HEK293T (cell line): ENCODE measurements around the gene YARS1.

Experiments used
- CTCF ChIA-PET: fragments of 350-600 bp; formaldehyde crosslinking; extraction: SDS; loops from one replicate; lab custom pipeline; 2021; ENCODE audit warnings: antibody characterized with exemption, inconsistent platforms; lab: Yijun Ruan, JAX
- POLR2A ChIA-PET: fragments of 350-600 bp; formaldehyde crosslinking; extraction: SDS; loops from one replicate; lab custom pipeline; 2020; ENCODE audit warnings: antibody characterized with exemption, inconsistent platforms; lab: Yijun Ruan, JAX
- DNase-seq: peaks from one replicate; pipeline ENCODE4 v3.0.0; 2012; ENCODE audit warnings: mixed read lengths; ENCODE audit errors: extremely low spot score
- ARNT ChIP-seq: fragments of 450-650 bp; IDR thresholded peaks from 2 replicates; pipeline ENCODE4 v1.6.1; 2017; ENCODE audit warnings: mild to moderate bottlenecking
- BHLHE40 ChIP-seq: fragments of 450-650 bp; IDR thresholded peaks from 2 replicates; pipeline ENCODE4 v1.6.1; 2016; ENCODE audit warnings: mild to moderate bottlenecking, moderate library complexity, borderline replicate concordance
- CTBP1 ChIP-seq: fragments of 450-650 bp; IDR thresholded peaks from 2 replicates; pipeline ENCODE4 v1.6.1; 2016; ENCODE audit warnings: borderline replicate concordance
- ELF4 ChIP-seq: fragments of 450-650 bp; IDR thresholded peaks from 2 replicates; pipeline ENCODE4 v1.6.1; 2017; ENCODE audit warnings: antibody characterized with exemption
- FOXA1 ChIP-seq: fragments of 450-650 bp; IDR thresholded peaks from 2 replicates; pipeline ENCODE4 v1.6.1; 2016; ENCODE audit warnings: mild to moderate bottlenecking
- FOXK2 ChIP-seq: fragments of 450-650 bp; IDR thresholded peaks from 2 replicates; pipeline ENCODE4 v1.6.1; 2016; ENCODE audit warnings: mild to moderate bottlenecking
- FOXM1 ChIP-seq: fragments of 450-650 bp; IDR thresholded peaks from 2 replicates; pipeline ENCODE4 v1.6.1; 2017; ENCODE audit warnings: mild to moderate bottlenecking, borderline replicate concordance
- HDGF ChIP-seq: fragments of 450-650 bp; IDR thresholded peaks from 2 replicates; pipeline ENCODE4 v1.6.1; 2017; ENCODE audit warnings: antibody characterized with exemption, borderline replicate concordance
- L3MBTL2 ChIP-seq: fragments of 450-650 bp; conservative IDR thresholded peaks from 2 replicates; pipeline ENCODE4 v1.6.1; 2016; ENCODE audit warnings: mild to moderate bottlenecking
- LEF1 ChIP-seq: fragments of 450-650 bp; IDR thresholded peaks from 2 replicates; pipeline ENCODE4 v1.6.1; 2017; ENCODE audit warnings: mild to moderate bottlenecking, borderline replicate concordance
- NFRKB ChIP-seq: fragments of 450-650 bp; IDR thresholded peaks from 2 replicates; pipeline ENCODE4 v1.6.1; 2016; ENCODE audit warnings: mild to moderate bottlenecking, moderate library complexity
- SP1 ChIP-seq: fragments of 450-650 bp; IDR thresholded peaks from 2 replicates; pipeline ENCODE4 v1.6.1; 2017
- SUZ12 ChIP-seq: fragments of 450-650 bp; IDR thresholded peaks from 2 replicates; pipeline ENCODE4 v1.6.1; 2016; ENCODE audit warnings: mild to moderate bottlenecking
- TARDBP ChIP-seq: fragments of 450-650 bp; IDR thresholded peaks from 2 replicates; pipeline ENCODE4 v1.6.1; 2016
- ZNF384 ChIP-seq: fragments of 450-650 bp; IDR thresholded peaks from 2 replicates; pipeline ENCODE4 v1.6.1; 2016
- TF ChIP-seq, protein P1 (sequence below): fragments of 450-650 bp; IDR thresholded peaks from 2 replicates; pipeline ENCODE4 v1.6.1; 2016

YARS1 gene

GRCh38 chr1:32817159-32817814 is at the start of gene YARS1, which contains the start of gene S100PBP:
Gene YARS1 (minus strand): TSS chr1:32817358. CDS start chr1:32817244, 114 bp downstream.
Gene S100PBP (plus strand): TSS chr1:32817653. CDS start chr1:32826100, 8,447 bp downstream.
- CTCF ChIA-PET: interaction anchor here (1.2 kb wide), 1 partner anchor 43 kb away, joined by 3 read pairs; no protein-coding TSS in a partner anchor
- peak; percentile 100 for DNase-seq
- POLR2A ChIA-PET: interaction anchor here (1.5 to 1.7 kb wide), 3 partner anchors 9 to 166 kb away, joined by 4 to 5 read pairs (median 4); partner anchors contain the start of gene RBBP4
- TF ChIP-seq FOXA1: no peak
- peak; percentile 8; the same call in 1 of the 2 replicates for TF ChIP-seq HDGF
- TF ChIP-seq ZNF384: peak; percentile 71; the same call in 1 of the 2 replicates
- peak; percentile 88 for TF ChIP-seq FOXM1
- TF ChIP-seq ELF4: peak; percentile 88
- TF ChIP-seq SUZ12: no peak
- peak; percentile 74 for TF ChIP-seq TARDBP
- peak; percentile 97 for TF ChIP-seq L3MBTL2
- 0 out of 2 replicates have a peak, but pooled peaks have one; percentile 45 for TF ChIP-seq LEF1
- TF ChIP-seq ARNT: peak; percentile 98
- no peak for TF ChIP-seq SP1
- no peak for TF ChIP-seq BHLHE40
- TF ChIP-seq FOXK2: no peak; the same call in 1 of the 2 replicates
- no peak for TF ChIP-seq NFRKB
- TF ChIP-seq CTBP1: peak; percentile 86; the same call in 1 of the 2 replicates
- TF ChIP-seq, protein P1, sequence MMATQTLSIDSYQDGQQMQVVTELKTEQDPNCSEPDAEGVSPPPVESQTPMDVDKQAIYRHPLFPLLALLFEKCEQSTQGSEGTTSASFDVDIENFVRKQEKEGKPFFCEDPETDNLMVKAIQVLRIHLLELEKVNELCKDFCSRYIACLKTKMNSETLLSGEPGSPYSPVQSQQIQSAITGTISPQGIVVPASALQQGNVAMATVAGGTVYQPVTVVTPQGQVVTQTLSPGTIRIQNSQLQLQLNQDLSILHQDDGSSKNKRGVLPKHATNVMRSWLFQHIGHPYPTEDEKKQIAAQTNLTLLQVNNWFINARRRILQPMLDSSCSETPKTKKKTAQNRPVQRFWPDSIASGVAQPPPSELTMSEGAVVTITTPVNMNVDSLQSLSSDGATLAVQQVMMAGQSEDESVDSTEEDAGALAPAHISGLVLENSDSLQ: peak; percentile 98

GRCh38 chr1:32865639-32866405 is 48.7 kb upstream of the YARS1 start:
- TF ChIP-seq SP1: no peak
- ChIA-PET CTCF (no interaction called here), POLR2A (no interaction called here)
- DNase-seq: no peak

DNA sequence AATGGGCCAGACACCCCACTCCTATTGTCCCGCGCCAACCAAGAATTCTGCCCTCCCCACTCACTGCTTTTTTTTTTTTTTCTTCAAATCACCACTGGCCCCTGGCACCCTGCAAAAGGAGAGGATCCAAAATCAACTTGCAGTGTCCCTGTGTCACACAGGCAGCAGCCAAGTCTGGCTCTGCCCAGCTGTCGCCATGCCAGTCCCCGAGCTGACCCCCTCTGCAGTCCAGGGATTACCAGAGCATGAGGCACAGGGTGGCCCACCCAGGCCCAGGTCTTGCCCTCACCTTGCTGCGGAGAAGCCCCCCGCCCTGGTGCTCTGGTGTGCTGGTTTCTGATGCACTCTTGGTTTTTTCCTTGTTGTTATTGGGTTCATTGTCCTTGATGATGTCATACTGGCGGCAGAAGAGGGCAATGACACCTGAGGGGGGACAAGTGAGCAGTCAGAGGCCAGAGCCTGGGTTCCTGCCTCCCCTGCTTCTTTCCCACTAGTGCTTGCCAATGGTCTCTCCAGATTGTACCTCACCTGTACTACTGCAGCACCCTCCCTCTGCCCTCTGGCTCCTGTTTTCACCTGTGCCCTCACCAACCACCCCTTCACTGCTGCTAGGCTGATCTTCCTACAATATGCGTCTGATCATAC is 47.3 kb upstream of the YARS1 start:
- DNase-seq: no peak
- CTCF ChIA-PET: no interaction called here
- TF ChIP-seq HDGF: no peak
- TF ChIP-seq FOXM1: no peak
- TF ChIP-seq SUZ12: no peak
- TF ChIP-seq CTBP1: no peak
- no peak for TF ChIP-seq L3MBTL2
- no peak for TF ChIP-seq SP1
- no peak for TF ChIP-seq TARDBP
- no peak for TF ChIP-seq ZNF384
- no peak for TF ChIP-seq LEF1
- no peak for TF ChIP-seq FOXA1
- TF ChIP-seq BHLHE40: no peak
- no peak for TF ChIP-seq ELF4
- TF ChIP-seq ARNT: no peak
- no peak for TF ChIP-seq FOXK2
- TF ChIP-seq, protein P1: no peak
- TF ChIP-seq NFRKB: no peak

DNA sequence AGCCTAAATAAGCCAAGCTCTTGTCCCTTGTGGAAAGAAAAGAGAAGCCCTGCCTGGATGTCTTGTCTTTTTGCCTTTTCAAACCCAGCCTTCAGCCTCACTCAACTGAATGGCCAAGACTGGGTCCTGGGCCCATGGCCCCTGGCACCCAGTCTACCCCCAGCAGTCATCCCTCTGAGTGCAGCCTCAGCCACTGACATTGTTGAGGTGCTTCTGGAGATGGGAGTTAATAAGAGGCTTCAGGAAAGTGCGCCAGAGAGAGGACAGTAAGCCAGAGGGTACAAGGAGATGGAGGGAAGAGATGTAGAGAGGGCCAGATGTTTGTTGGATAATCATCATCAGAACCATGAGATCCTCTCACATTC is 46.7 kb upstream of the YARS1 start:
- CTCF ChIA-PET: interaction anchor here (1.4 kb wide), 1 partner anchor 8 kb away, joined by 4 read pairs; no protein-coding TSS in a partner anchor
- POLR2A ChIA-PET: interaction anchor here (1.2 kb wide), 1 partner anchor 13 kb away, joined by 3 read pairs; no protein-coding TSS in a partner anchor
- DNase-seq: no peak
- TF ChIP-seq NFRKB: no peak
- TF ChIP-seq TARDBP: no peak
- TF ChIP-seq, protein P1: no peak
- no peak for TF ChIP-seq FOXK2
- no peak for TF ChIP-seq ZNF384
- TF ChIP-seq FOXM1: no peak
- TF ChIP-seq SP1: no peak
- no peak for TF ChIP-seq HDGF
- no peak for TF ChIP-seq FOXA1
- TF ChIP-seq BHLHE40: no peak
- no peak for TF ChIP-seq CTBP1
- TF ChIP-seq ELF4: no peak
- no peak for TF ChIP-seq LEF1
- no peak for TF ChIP-seq ARNT

More for the DNA sequence above, 47.3 kb upstream of the YARS1 start:
- POLR2A ChIA-PET: no interaction called here
